Umbilical cord (tissue), 2 donors: Measurements from ENCODE around the gene CFAP298. TPM values are rescaled to one million over a fixed set of nuclear protein-coding genes. Genes with fewer than 3 reads are reported as not detected.
"Not testable (repeated sequence)": the region's sequence is repeated elsewhere in the genome, so short reads cannot be mapped to it uniquely, and the experiment has no call there.

ENCODE experiments used
- DNase-seq: peaks from one replicate; pipeline ENCODE4 v3.0.0-alpha.2; 2015; ENCODE audit warnings: low spot score
- total RNA-seq: library from RNA; depleted of rRNA; stranded (reverse); fragments of >200 nt; gene quantifications from one replicate; pipeline ENCODE4 v1.2.3, GENCODE V29; 2014; ENCODE audit warnings: low replicate concordance; ENCODE audit not compliant: insufficient read depth

The CFAP298 gene
- 14.9 TPM for total RNA-seq

GRCh38 chr21:32612075-32612998, at the start of gene CFAP298:
Gene CFAP298, minus strand, starts transcription at chr21:32612377. Its CDS starts 134 bp downstream, at chr21:32612243.
- peak; percentile 96 for DNase-seq

DNA sequence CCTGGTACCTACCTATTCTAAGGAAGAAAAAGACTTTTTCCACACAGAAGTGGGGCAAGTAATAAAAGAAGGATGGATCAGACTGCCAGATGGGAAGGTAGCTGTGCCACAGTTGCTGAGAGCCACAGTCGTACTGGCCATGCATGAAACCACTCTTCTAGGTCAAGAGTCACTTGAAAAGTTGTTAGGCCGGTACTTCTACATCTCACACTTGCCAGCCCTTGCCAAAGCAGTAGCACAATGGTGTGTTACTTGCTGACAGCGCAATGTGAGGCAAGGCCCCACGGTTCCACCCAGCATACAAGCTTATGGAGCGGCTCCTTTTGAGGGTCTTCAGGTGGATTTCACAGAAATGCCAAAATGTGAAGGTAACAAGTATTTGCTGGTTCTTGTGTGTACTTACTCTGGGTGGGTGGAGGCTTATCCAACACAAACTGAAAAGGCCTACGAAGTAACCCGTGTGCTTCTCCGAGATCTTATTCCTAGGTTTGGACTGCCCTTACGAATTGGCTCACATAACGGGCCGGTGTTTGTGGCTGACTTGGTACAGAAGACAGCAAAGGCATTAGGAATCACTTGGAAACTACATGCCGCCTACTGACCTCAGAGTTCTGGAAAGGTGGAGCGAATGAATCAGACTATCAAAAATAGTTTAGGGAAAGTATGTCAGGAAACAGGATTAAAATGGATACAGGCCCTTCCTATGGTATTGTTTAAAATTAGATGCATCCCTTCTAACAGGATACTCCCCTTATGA, 49.0 kb upstream of the CFAP298 start:
- DNase-seq = not testable (repeated sequence)

- no peak for DNase-seq
These were observed 46.3 kb upstream of the CFAP298 start for GRCh38 chr21:32658524-32658923.

DNA sequence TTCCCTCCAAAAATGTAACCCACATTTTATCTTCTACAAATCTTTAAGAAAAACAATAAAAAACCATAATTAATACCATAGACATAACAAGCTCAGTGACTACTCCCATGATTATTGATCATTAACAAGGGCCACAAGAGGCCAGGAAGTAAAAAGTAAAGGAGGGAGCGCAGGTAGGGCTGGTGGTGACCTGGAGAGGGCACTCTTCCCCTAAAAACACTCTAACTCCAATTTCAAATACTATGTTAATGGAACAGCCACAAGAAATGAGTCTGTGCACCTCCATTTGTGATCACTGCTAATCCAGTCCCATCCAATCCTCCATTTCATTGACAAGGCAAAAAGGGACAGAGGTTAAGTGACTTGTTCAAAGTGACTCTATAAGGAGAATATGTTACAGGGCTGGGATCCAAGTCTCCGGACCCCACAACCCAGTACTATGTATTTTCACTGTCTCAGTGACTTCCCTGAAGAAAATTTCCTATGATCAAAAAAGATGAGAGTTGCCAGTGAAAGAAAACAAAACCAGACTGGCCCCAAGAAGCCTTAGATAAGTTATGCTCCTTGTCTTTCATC, 41.2 kb upstream of the CFAP298 start:
- DNase-seq = peak; percentile 2

DNA sequence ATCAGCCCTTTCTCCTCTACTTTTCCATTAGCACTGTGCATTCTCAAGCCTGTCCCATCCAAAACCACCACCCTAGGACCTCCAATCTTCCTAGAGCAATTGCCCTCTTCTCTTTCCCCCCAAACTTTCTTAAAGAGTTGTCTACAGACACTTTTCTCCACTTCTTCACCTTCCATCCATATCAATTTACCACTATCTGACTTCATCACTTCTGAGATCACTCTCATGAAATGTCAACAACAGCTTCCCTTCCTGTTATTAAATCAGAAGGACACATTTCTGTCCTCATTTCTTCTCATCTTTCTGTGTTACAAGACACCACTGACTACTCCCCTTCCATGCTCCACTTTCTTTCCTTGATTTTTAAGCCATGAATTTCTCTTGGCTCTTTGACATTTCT, 36.0 kb upstream of the CFAP298 start:
- DNase-seq = no peak

DNA sequence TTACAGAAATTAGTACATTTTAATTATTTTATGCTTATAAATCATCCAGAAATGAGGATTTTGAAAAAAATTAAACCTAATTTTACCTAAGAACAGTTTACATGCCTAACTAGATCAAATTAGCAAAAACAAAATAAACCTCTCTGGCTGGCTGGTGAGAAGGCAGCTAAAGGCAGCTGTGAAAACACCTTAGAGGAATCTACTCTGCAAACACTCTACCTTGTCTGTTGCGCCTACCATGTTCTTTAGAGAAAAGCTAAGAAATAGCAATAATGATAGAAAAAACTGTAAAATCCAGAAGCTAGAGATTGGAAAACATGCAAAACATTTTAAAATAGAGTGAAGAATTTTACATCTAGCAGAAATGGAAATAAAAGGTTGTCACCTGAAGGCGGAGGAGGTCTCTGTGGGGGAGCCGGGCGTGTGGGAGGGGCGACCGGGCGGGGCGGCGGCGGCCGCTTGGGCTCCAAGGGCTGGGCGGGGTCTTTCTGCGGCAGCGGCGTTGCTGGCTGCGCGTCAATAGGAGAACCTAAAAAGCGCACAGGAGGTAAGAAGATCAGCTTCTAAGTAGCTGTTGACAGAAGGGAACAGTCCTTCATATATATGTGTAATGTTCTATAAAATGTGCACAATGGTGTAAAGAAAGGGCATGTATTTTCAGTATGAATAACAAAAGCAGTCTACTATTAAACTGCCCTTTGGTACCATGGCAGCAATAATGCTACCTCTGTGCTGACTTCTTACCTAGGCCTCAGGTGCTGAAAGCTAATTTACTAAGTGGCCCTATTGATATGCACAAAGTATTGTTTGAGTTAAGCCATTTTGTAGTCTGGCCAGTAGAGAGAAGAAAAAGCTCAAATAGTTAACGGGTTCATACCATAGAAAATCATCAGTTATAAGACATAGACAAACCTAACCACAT, 33.3 kb upstream of the CFAP298 start:
- no peak for DNase-seq

DNA sequence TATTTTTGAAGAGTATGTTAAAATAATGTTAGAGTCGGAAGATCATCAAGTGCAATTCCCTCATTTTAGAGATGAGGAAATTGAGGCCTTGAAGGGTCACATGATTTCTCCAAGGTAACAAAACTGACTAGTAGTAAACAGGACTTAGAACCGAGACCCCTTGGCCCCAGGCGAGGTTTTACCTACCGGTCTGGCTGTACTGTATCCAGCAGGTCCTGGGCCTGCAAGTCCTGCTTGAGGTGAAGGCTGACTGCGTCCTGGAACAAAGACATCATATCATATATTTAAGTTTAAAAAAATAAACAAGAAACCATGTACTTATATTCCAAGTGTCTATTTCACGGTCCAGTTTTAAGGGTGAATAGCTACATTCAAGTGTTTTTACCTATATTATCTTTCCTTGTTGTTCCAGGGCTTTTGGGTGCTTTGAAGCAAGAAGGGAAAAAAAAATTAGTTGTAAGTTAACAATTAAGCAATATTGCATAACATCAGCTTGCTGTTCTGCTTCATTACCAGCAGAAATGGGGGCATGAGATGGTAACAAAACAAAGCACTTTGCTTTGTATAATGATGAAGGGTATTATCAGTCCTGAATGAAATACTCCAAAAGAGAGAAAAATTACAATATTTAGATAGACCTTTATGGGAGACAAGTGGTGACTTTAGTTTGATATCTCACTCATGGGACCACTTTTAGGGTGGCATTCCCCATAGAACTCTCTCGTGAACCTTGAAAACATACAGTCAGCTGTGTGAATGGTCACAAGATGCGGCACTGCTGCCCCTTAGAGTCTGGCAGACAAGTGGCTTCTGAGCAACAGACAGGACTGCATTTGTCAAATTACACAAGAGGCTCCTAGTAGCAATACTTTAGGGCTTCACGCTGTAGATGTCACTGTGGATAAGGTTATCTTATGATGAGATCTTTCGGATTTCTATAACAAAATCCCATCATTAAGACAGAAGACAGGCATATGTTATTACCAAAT, 29.8 kb upstream of the CFAP298 start:
- DNase-seq = no peak

- no peak for DNase-seq
These were observed 14.5 kb upstream of the CFAP298 start for GRCh38 chr21:32626621-32627196.

GRCh38 chr21:32618218-32618617, 6.0 kb upstream of the CFAP298 start:
- not testable (repeated sequence) for DNase-seq

DNA sequence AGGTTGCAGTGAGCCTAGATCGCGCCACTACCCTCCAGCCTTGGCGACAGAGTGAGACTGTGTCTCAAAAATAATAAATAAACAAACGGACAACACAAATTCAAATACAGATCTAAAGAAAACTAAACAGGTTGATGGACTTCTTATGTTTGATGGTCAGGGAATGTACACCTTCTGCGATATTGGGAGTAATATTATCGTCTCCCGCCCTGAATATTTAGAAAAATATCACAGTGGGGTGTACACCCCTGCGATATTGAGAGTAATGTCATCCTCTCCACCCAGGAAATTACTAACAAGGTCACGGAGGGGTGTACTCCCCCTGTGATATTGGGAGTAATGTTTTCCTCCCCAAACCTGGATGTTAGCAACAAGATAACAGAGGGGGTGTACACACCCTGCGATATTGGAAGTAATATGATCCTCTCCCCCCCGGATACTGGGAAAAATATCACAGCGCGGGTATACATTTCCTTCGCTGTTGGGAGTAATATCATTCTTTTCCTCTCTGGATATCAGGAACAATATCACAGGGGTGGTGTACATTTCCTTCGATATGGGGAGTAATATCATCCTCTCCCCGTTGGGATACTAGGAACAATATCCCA, 1.4 kb upstream of the CFAP298 start:
- DNase-seq = no peak

GRCh38 chr21:32612999-32613337, 791 bp upstream of the CFAP298 start:
- DNase-seq = no peak

DNA sequence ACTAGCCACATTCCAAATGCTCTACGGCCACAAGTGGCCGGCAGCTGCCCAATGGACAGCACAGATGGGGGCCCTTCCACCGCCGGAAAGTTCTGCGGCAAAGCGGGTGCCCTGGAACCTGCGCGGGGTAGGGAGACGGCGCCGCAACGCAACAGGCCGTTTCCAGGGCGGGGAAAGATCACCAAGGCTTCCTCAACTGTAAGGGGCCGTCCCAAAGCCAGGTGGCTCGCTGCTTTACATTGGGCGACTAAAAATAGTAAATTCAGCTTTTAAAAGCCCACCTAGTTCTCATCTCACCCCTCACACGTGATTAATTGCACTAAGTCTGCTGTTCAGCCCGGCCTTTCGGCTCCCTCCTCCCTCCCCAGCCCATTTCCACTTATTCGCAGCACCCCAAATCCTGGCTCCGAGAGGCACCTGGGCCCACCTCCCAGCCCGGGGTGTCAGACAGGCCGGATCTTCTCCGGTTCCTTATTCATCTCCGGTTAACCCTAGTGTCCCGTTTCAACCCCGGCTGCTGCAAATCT, 643 bp downstream of the CFAP298 start:
- DNase-seq = no peak

DNA sequence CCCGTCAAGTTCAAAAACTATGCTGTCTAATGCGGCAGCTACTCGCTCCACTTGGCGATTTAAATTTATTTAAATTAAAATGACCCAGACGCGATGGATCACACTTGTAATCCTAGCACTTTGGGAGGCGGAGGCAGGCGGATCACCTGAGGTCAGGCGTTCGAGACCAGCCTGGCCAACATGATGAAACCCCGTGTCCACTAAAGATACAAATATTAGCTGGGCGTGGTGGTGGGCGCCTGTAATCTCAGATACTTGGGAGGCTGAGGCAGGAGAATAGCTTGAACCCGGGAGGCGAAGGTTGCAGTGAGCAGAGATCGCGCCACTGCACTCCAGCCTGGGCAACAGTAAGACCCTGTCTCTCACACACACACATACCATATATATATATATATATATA, 1.2 kb downstream of the CFAP298 start:
- not testable (repeated sequence) for DNase-seq

DNA sequence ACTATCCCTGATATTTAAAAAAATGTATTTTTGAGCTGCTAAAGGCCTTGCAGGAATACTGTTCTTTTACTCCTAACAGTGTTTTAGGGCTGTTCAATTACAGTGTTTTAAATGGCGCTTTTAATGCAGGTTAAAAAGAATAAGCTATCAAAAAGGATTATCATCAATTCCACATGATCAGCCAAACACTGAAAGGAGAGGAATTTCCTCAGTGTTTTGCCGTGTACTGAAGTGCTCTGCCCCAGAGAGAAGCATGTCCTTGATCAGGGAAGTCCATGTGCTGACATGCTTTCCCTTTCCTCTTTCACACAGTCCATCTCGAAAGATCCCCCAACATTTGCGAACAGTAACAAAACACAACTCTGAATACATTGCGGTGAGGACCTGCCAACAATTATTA, 3.3 kb downstream of the CFAP298 start:
- DNase-seq = no peak

DNA sequence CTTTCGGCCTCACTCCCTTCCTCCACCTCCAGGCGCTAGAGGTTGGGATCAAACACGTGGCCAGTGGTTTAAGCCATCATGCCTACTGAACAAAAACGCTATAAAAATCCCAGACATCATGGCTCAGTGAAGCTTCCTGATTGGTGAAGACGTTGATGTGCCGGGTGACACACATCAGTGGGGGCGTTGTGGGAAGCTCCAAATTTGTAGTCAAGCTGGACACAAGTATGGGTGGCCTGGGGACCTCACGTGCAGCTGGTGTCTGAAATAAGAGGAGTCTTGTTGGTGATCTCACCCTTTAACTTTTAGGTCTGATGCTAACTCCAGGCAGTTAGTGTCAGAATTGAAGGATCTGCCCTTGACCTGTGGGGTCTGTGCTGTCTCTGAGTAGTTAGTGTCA, 6.7 kb downstream of the CFAP298 start:
- DNase-seq = no peak

- DNase-seq = no peak
These were observed 7.7 kb downstream of the CFAP298 start for GRCh38 chr21:32604464-32604863.

GRCh38 chr21:32603131-32603530, 9.0 kb downstream of the CFAP298 start:
- DNase-seq = no peak

- no peak for DNase-seq
These were observed 10.1 kb downstream of the CFAP298 start for GRCh38 chr21:32602099-32602498.

DNA sequence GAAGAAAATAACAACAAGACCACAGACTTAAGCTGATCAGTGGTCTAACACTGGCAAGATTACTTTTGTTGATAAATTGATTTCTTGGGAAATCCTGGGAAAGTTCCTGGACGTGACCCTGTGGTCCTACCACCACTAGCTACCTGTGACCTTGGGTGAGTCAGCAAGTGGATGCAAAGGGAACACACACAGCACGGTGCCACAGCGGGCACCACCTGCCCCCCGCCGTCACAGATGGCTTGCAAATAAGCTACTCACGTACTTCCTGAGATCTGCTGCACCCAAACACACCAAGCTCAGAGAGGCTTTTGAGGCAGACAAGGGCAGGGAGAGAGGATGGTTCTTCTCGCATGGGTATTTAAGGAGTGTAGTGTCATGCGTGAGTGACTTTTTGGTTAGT, 12.7 kb downstream of the CFAP298 start:
- DNase-seq = no peak
